GM19467 (cell line): ENCODE measurements around the gene CDH12.
"Not testable (repeated sequence)": the region's sequence is repeated elsewhere in the genome, so short reads cannot be mapped to it uniquely, and the experiment has no call there.

ENCODE experiments used
- ATAC-seq: cut with Tn5 transposase; IDR thresholded peaks from one replicate; pipeline ENCODE4 v1.9.1; 2021; ENCODE audit warnings: mild to moderate bottlenecking, moderate library complexity; ENCODE audit not compliant: unreplicated experiment

Gene CDH12

DNA sequence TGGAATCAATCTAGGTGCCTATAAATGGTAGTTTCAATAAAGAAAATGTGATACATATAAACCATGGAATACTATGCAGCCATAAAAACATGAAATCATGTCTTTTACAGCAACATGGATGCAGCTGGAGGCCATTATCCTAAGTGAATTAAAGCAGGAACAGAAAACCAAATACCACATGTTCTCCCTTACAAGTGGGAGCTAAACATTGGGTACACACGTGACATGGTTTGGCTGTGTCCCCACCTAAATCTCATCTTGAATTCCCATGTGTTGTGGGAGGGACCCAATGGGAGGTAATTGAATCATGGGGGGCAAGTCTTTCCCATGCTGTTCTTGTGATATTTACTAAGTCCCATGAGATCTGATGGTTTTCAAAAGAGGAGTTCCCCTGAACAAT lies 78.9 kb downstream of the CDH12 start:
- not testable (repeated sequence) for ATAC-seq

DNA sequence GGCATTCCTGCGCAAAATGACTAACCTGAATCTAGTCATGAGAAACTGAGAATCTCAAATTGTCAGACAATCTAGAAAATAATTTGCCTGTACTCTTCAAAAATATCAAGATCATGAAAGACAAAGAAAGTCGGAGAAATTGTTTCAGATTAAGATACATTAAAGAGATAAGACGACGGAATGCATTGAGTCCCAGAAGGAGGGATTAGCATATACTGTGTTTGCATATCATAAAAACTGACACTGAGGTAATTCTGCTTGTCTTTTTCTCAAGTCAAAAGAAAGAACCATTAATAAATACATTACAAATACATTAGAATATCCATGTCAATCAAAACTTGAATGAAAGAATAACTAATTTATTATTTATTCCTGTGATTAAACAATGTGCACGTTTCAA lies 88.4 kb downstream of the CDH12 start:
- ATAC-seq: no peak

DNA sequence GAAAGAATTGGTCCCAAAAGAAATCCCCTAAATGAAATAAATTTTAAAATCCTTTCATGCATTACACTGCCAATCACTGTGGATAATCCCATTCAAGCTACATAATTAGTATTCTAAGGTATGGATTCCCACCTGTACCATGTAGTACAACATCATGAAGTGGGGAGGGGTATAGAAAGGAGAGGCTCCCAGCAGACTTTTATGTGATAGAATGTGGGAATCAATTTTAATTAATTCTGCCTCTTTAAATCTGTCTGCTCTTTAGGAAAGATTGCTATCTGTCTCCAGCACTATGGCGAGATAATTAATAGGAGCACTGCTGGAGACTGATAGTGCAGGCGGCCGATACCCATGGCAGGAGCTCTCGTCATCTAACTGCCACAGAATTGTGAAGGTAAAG lies 95.4 kb downstream of the CDH12 start:
- ATAC-seq: no peak

DNA sequence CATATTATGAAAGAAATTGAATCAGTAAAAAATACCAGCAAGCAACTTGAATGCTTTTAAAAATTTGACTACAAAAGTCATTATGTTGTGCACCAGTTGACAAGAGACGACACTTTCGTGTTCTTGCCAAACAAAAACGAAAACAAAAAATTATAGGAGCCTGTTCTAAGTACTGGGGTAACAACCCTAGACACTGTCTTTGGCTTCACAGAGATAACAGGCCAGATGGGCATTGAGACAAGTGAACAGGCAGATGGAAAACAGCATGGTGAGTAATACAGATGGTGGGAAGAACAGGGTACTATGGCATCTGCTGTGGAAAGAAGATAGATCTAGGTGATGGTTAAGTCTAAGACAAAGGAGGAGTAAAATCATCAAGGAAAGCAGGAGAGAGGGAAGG lies 99.0 kb downstream of the CDH12 start:
- ATAC-seq: no peak

DNA sequence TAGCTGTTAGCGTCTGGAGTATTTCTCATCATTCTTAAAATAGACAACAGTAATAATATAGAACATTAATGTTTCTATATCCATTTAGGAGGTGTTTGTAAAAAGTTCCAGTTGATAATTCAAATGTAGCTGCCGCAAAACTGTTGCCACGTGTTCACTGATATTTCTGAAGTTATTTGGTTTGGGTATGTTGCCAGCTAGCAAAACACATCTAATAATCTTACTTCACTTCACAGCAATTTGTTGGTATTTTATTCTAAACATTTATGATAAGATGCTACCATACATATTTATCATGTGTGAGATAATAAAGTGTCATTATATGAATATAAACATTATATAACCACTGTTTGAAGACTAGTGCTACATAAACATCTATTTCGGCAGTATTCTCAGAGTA lies 101.6 kb downstream of the CDH12 start:
- no peak for ATAC-seq

DNA sequence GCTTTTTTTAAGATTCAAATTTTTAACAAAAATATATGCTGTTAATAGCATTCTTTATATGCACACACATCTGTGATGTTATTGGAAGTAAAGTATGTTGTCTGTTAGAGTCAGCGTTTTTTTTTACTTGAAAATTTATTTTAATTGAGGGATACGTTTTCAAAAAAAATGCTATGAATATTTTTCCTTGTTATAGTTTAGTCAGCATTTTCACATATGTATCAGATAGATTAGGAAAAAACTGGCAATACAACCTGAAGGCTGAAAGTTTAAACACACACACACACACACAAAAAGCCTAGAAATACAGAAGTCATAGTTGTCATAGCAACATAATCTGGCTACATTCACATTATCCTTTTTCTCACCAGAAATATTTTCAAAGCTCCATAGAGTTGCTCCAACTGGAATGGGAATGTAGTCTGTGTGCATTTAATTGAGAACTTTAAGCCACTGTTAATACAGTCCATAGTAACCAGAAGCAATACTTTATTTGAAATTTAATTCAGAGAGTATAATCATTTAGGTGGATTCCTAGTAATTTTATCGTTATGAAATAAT lies 116.6 kb downstream of the CDH12 start:
- no peak for ATAC-seq

DNA sequence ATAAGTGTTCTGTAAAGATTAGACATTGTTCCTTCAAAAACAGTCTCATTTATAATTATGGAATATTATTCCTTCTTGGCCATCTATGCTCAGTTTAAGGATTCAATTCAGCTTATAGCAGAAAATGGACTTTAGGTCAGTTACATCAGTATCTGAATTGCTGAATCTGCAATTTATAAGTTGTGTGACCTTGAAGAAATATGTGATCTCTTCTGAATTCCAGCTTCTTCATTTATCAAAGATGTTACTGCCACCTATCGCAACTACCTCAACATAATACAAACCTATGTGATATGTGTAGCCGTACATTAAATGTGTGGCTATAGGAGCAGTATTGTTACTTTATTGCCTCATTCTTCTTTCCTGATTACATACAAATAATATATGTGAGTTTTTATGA lies 118.2 kb downstream of the CDH12 start:
- ATAC-seq: no peak

DNA sequence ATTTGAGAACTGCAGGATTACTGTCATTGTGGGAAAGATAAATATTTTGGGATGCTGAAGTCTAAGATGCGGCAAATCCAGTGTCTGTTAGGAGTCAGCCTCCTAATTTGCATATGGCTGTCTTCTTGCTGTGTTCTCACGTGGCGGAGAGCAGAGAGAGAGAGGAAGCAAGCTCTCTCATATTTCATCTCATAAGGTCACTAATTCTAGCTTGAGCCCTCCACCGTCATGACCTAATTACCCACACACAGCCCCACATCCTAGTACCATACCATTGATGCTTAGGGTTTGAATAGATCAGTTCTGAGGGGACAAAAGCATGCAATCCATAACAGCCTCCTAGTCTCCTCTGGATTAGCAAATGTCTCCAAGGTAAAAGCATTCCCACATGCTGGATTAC lies 124.5 kb downstream of the CDH12 start:
- ATAC-seq: no peak

DNA sequence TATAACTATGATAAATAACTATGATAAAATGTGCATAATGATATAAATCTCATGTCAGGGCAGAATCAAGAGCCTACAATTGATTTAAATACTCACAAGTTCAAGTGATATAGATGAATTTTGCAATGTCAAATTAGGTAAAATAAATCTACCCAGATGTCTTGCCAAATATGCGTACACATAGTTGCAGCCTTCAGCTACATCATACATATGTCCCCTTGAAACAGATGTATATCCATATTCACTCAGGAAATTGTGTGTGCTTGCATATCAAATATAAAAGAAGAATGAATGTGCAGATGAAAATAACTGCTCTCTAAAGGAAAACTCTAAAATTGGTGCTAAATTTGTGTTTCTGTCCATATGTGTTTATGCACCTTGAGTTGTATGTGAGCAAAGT lies 130.7 kb downstream of the CDH12 start:
- ATAC-seq: no peak

DNA sequence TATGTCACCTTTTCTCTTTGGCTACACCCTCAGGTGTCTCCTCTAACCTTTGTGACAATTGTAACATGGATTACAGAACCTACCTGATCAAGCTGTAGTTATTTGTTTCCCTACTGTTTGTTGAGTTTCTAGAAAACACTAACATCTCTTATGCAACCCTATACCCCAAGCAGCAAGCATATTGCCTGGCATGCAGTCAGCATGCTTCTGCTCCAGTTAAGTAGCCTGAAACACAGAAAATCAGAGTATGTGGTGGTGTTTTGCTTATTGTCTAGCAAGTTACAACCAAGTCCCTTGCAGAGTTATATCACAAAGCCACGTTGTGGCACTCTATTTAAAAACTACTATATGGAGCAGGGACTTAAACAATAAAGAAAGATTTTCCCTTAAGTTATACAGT lies 131.1 kb downstream of the CDH12 start:
- no peak for ATAC-seq

DNA sequence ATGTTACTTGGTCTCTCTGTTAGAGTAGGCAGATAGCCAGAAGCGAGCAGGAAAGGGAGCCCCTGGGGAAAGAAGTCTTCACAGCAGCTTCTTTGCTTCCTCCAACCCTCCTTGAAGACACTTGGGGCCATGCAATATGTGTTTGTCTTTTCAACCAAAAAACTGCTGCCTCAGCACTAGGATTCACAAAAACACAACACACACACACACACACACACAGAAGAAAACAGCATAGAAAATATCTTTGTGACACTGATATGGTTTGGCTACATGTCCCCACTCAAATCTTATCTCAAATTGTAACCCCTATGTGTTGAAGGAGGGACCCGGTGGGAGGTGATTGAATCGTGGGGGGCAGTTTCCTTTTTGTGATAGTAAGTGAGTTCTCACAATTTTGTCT lies 133.3 kb downstream of the CDH12 start:
- ATAC-seq: no peak

DNA sequence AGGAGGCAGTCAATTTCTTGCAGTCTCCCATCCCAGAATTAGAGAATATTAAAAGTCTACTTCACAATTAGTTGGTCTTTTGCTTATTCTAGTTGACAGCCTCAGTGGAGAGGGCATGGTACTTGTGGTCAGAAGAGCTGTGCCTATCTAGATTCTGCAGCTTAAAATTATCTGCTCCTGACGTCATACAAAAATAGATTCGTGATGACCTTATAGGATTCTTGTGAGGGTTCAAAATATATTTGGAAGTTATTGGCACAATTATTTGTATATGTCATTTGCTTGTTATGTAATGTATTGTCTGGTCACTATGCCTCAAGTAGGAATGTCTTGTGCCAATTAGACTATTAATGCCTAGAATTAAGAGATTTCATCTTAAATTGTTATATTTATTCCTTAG lies 142.5 kb downstream of the CDH12 start:
- ATAC-seq: no peak

DNA sequence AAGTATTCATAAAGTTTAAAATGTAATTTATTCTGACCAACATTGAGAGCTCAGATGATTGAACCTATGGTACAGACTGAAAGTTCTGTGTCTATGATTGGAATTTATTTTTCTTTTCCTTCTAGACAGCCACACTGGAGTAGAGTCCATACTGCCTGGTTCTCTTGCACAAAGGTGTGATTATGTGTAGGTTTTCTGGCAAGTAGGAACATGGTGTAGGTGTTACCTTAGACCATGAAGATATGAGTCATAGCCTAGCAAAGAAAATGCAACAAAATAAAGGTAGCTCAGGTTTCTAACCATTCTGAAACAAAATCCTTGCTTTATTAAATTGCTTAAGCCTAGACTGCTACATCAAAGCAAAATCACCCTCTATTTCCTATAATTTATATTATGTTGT lies 143.4 kb downstream of the CDH12 start:
- no peak for ATAC-seq

DNA sequence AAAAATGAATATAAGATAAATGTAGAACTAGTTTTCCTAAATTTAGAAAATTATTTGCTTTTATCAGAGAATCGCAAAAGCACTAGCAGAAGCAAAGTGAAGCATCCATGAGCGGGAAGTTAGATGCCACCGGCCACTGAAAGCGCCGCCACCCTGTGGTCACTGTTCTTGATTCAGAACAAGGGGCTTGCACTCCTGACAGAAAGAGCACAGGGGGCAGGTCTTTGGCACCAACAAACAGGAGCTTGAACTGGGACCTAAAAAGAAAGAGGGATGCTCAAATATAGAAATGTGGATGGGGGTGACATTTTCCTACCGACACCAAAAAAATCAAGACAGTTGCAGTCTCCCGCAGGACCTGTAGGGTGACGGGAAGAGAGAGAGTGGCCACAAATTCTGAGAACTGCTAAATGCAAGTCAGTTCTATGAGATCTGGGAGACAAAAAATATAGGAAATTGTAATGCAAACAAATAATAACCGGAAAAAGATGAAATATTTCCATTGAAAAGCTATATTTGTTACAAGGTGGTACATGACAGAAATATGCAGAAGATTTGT lies 144.3 kb downstream of the CDH12 start:
- ATAC-seq: no peak

DNA sequence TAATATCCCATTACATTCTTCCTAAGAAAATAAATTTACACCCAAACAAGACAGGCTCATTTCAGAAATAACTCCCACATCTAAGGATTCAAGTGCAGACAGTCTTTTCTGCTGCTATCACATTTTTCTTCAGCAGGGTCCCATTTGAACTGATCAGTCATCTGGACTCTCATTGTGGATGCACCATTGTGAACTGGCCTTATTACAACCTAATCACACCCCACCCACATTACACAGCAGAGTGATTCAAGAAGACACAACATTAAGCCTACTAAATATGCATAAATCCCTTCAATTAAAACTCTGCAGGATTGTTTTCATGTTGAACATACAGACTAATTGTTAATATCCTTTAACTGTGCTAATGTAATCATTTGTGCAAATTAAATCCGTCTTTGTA lies 146.2 kb downstream of the CDH12 start:
- ATAC-seq: no peak

DNA sequence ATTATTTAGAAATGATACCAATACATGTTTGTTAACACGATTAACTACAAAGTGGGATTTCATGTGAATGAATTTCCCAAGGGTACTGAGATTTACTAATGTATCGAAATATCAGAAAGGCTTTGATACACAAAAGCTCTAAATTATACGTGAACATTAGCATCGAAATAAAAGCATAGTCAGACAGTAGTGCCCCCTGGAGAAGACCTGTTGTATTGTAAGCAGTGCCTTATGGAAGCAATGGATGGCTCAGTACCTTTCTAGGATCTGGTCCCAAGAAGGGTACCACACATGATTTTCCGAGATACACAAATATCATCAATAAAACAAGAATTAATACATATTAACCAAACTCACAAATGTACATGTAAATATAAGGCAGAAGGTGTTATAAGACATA lies 153.8 kb downstream of the CDH12 start:
- ATAC-seq: no peak

DNA sequence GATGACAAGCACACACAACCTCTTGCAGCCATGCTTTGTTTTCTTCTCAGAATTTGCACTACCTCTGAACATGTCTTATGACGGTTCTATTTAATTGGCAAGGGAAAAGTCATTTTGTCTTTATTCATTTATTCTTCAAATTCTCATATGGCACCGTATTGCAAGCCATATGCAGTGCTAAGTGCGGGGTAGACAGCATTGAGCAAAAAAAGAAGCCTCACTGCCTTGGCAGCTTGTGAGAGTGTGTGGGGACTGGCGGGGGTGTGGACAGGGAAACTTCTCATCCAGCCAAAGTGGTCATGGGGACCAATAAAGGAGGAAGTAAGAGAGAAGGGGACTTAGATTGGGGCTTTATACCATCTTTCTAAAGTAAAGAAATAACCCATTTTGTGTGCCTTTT lies 160.0 kb downstream of the CDH12 start:
- no peak for ATAC-seq

DNA sequence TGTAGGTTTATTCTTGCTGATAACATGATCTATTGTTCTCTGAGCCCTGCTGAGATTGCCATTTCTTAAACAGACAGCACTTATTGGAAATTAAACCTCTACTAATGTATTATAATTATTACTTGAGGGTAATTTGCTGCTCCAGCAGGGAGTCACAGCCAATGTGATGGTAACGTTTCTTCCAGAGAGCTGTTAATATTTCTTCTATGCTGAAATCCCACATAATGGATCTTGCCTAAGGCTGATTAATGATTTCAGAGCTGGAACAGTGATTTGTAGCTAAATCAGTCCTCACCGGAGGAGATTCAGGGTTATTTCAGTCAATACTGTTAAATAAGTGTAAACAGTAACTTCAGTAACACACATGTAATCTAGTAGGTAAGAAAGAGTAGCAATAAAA lies 170.1 kb downstream of the CDH12 start:
- no peak for ATAC-seq

DNA sequence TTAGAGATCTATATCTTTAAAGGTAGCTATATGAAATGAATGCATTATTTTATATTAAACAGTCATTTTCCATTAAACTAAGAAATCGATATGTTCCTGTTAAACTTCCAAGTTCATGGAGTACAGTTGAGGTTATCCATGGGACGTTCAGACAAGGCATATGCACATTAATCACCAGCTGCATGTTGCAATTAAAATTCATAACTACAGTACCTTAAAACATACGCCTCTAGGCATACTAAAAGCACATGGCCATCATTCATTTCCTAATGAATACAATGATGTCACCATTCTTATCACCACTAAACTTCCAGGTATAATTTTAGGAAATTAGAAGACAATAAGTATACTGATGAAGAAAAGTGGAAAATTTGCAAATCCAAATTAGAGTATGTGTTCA lies 174.3 kb downstream of the CDH12 start:
- no peak for ATAC-seq

DNA sequence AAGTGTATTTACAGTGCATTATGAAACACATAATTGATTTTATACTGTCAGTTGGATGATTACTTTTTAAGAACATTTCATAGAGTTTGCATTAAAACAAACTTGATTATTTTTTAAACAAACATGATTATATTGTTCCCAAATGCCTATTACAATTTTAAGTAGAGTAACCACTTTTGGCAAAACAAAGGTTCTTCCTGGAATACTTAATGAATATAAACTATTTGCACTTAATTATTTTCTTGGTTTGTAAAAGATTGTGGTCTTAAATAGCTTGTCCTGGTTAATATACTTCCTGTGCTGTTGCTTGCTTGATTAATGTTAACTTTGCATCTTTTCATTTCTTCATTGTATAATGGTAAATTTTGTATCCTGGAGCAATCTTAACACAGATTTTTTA lies 180.0 kb downstream of the CDH12 start:
- no peak for ATAC-seq

DNA sequence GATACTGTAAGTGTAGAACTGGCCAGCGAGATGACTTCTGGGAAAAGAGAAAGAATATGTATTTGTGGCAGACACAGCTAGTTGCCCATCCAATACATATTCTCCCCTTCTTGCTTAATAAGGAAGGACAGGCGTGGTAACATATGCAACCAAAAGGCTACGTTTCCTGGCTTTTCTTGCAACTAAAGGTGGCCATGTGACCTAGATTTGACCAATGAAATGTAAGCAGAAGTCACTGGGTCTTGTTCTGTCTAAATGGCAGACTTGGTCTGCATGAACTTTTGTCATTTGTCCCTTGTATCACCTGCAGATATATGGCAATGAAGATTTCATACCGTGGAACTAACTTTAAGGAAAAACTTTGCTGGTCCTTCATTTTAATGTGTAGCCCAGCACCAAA lies 183.8 kb downstream of the CDH12 start:
- ATAC-seq: no peak

DNA sequence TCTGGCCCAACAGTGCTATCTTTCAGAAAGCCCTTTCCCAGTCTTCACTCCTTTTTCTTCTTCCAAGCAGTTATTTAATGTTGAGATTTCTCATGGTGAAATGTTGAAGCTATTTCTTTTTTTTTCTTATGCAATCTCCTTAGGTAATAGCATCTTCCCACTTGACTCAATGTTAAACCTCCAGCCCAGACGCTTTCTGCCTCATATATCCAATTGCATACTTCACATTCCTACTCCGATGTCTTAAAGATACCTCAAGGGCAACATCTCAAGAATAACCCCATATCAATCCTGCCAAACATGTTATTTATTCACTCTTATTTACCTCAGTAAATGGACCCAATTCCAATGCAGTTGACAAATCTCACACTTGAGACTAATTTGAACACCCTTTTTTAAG lies 187.3 kb downstream of the CDH12 start:
- no peak for ATAC-seq

DNA sequence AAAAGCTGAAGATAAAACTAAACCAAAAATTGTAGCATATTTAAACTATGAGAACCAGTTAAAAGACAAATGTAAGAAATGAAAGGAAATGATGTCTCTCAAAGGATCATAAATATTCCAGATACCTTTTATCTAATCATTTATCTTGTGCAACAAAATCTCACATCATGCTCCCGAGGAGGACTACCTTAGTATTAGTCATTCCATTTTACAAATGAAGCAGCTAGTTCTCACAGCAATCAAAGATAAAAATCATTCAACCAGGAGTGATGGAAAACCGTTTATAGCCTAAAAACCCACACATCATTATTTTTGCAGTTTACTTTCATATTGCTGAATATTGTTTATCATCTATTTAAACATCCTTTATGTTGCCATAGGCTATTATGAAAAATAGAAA lies 190.0 kb downstream of the CDH12 start:
- no peak for ATAC-seq

DNA sequence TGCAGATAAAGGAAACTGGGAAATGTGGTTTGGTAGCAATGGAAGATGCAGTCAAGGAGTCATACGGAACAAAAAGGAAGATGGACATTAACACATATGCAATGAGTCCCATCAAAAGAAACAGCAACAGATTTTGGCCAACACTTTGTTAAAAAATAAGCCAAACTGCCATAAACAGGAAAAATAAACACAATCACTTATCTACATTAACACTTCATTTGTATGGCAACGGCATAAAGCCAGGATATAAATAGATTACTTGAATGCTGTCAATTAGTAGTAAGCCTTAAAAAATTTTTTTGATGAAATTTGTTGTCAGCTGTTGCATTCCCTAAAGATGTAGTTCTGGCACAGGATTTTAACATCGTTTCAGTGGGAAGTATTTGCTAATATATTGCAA lies 190.8 kb downstream of the CDH12 start:
- ATAC-seq: no peak
